Stomach (tissue), 9 donors: ENCODE data around the gene PSMC5. TPM values are rescaled to one million over a fixed set of nuclear protein-coding genes. Genes with fewer than 3 reads are reported as not detected.

ENCODE experiments used
- DNase-seq, 2 donors: peaks; one replicate each; pipeline versions ENCODE4 v3.0.0 to v3.0.0-alpha.2; 2013 to 2019
- H3K27ac ChIP-seq, 5 donors: fragments of 200-600 bp in 4 of 5; sonication (generic) in 4 of 5; one replicate each; pipeline ENCODE4 v1.5.1; 2013 to 2019; ENCODE audit warnings: mild to moderate bottlenecking in 1 of 5, moderate library complexity in 1 of 5
- H3K27me3 ChIP-seq, 3 donors: fragments of 200-600 bp; sonication (generic); one replicate each; pipeline ENCODE4 v1.5.1; 2017 to 2019; ENCODE audit warnings: mixed run types in 1 of 3
- H3K36me3 ChIP-seq, 4 donors: fragments of 200-600 bp; sonication (generic); 1 replicate in 3 of 4; 2 replicates in 1 of 4; pipeline ENCODE4 v1.5.1; 2016 to 2019
- H3K4me1 ChIP-seq, 4 donors: fragments of 200-600 bp; sonication (generic); one replicate each; pipeline ENCODE4 v1.5.1; 2016 to 2019
- H3K4me3 ChIP-seq, 4 donors: fragments of 200-600 bp; sonication (generic) in 3 of 4; one replicate each; pipeline ENCODE4 v1.5.1; 2016 to 2019; ENCODE audit warnings: mild to moderate bottlenecking in 1 of 4
- H3K9me3 ChIP-seq, 4 donors: fragments of 200-600 bp; sonication (generic); one replicate each; pipeline ENCODE4 v1.5.1; 2016 to 2019
- EP300 ChIP-seq: sonication (generic); formaldehyde crosslinking; IDR thresholded peaks from one replicate; pipeline ENCODE4 v1.6.1; 2017; ENCODE audit warnings: antibody characterized with exemption
- POLR2A ChIP-seq, 4 donors: fragments of 450-650 bp; IDR thresholded peaks; one replicate each; pipeline ENCODE4 v1.6.1; 2016; ENCODE audit warnings: antibody characterized with exemption in 4 of 4, control low read depth in 2 of 4, mild to moderate bottlenecking in 1 of 4, moderate library complexity in 1 of 4
- POLR2AphosphoS5 ChIP-seq, 3 donors: sonication (generic); formaldehyde crosslinking; IDR thresholded peaks; one replicate each; pipeline ENCODE4 v1.6.1; 2016; ENCODE audit warnings: antibody characterized with exemption in 3 of 3
- WGBS, 5 donors: extraction: QIAGEN DNeasy Blood & Tissue Kit in 3 of 5; methylation state at CpG; one replicate each; pipeline versions ENCODE4 v1.1.5 to v1.1.7; 2013 to 2018; 5-methylcytosine and 5-hydroxymethylcytosine counted together
- intact Hi-C: fragments of 100-400 bp; cut with DNase I; formaldehyde crosslinking; loops from one replicate; pipeline ENCODE4 v1.15.1; 2023; ENCODE audit warnings: low total_unique reads
- polyA plus RNA-seq, 3 donors: library from polyadenylated mRNA; stranded (reverse); fragments of 200-250 nt; gene quantifications; one replicate each; pipeline ENCODE4 v1.2.3, GENCODE V29; 2013
- total RNA-seq, 5 donors: library from RNA; depleted of rRNA; stranded (reverse); fragments of >200 nt; gene quantifications; one replicate each; pipeline versions ENCODE4 v1.1.0 to v1.2.3, GENCODE V29; 2014 to 2016
- TF ChIP-seq, protein P1 (sequence below), 7 experiments: fragments of 450-650 bp in 4 of 7; fragments of 200-600 bp in 3 of 7; sonication (generic) in 3 of 7; IDR thresholded peaks; one replicate each; pipeline ENCODE4 v1.5.1; 2016 to 2019; ENCODE audit warnings: antibody characterized with exemption in 7 of 7, control low read depth in 2 of 7, mild to moderate bottlenecking in 1 of 7
- donor health status: healthy with polysubstance abuse.
- donor health status: Bipolar disorder and iron deficiency.
- donor health status: healthy.

PSMC5 gene
- total and polyA plus RNA-seq, 8 donors: 19.2 to 211 (median 118) TPM

DNA sequence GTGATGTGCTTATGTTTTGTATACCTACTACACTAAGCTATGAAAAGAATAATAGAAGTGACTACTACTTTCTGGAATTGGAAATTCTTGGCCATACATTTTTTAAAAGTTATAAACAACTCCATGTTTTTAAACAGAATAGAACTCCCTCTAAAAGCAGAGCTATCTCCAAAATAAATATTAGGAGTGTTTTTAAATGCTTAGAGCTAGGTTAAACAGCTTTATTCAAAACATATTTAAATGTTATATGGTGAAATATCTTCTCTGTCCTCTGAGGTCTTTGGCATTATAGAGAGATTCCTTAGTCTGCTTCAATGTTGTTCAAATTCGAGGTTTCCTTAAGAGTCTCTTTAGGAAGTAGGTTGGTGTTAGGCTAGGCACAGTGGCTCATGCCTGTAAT is 22.9 kb upstream of the PSMC5 start:
- peaks cover 61 to 100% (median 99%) of the 10 kb centered on the region in 4 donors for H3K36me3 ChIP-seq
- no peaks in the 10 kb centered on the region for H3K9me3 ChIP-seq
- intact Hi-C loops: no loop called here
- H3K4me3 ChIP-seq: no peak overlapping the region
- TF ChIP-seq, protein P1, sequence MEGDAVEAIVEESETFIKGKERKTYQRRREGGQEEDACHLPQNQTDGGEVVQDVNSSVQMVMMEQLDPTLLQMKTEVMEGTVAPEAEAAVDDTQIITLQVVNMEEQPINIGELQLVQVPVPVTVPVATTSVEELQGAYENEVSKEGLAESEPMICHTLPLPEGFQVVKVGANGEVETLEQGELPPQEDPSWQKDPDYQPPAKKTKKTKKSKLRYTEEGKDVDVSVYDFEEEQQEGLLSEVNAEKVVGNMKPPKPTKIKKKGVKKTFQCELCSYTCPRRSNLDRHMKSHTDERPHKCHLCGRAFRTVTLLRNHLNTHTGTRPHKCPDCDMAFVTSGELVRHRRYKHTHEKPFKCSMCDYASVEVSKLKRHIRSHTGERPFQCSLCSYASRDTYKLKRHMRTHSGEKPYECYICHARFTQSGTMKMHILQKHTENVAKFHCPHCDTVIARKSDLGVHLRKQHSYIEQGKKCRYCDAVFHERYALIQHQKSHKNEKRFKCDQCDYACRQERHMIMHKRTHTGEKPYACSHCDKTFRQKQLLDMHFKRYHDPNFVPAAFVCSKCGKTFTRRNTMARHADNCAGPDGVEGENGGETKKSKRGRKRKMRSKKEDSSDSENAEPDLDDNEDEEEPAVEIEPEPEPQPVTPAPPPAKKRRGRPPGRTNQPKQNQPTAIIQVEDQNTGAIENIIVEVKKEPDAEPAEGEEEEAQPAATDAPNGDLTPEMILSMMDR (IDR thresholded peaks at IDR 0.05): no peak
- TF ChIP-seq POLR2A (IDR thresholded peaks at IDR 0.05) (no peak), EP300 (no peak), POLR2AphosphoS5 (IDR thresholded peaks at IDR 0.05) (no peak)
- WGBS, 5 donors: 80 to 95% (median 89%) methylated on average over 1 of the region's 1 CpG
- DNase-seq: no peak
- no peak overlapping the region for H3K27ac ChIP-seq
- no peaks in the 10 kb centered on the region for H3K27me3 ChIP-seq
- no peaks in the 10 kb centered on the region for H3K4me1 ChIP-seq

DNA sequence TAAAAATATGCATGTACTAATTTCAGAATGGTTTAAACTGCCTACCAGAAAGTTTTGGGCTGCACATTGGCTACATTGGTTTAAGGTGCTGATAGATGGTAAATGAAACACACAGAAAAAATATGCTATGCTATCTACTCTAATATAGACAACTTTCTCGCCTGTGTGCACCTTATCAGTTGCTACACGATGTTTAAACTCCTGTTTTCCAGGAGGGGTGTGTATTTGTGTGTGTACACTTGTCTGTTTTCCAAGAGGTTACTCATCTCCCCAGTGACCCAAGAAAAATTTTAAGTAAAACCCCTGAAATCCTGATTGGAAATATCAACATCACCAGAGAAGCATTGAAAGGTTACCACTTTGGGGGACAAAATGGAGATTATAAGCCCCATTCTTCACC is 21.6 kb upstream of the PSMC5 start:
- H3K27ac ChIP-seq: no peak overlapping the region
- no peak overlapping the region for H3K4me3 ChIP-seq
- no peaks in the 10 kb centered on the region for H3K9me3 ChIP-seq
- TF ChIP-seq, protein P1 (IDR thresholded peaks at IDR 0.05): no peak
- TF ChIP-seq EP300 (no peak), POLR2AphosphoS5 (IDR thresholded peaks at IDR 0.05) (no peak)
- peaks cover 60 to 100% (median 99%) of the 10 kb centered on the region in 4 donors for H3K36me3 ChIP-seq
- no peaks in the 10 kb centered on the region for H3K27me3 ChIP-seq
- 29 to 72% (median 48%) methylated on average over 2 of the region's 2 CpGs for WGBS, 5 donors
- H3K4me1 ChIP-seq: no peaks in the 10 kb centered on the region
- intact Hi-C loops: no loop called here
- DNase-seq: no peak

- 75 to 86% (median 82%) methylated on average over 9 of the region's 9 CpGs for WGBS, 5 donors
- Histone ChIP-seq H3K36me3 (peaks cover 78 to 100% (median 100%) of the 10 kb centered on the region in 4 donors), H3K27ac (no peak overlapping the region), H3K27me3 (no peaks in the 10 kb centered on the region), H3K4me1 (no peaks in the 10 kb centered on the region), H3K4me3 (no peak overlapping the region), H3K9me3 (no peaks in the 10 kb centered on the region)
- intact Hi-C loops: no loop called here
- DNase-seq: no peak
- TF ChIP-seq EP300: no peak
- TF ChIP-seq, protein P1 (IDR thresholded peaks at IDR 0.05): no peak
Observed at GRCh38 chr17:63809970-63810369, 17.3 kb upstream of the PSMC5 start.

GRCh38 chr17:63816123-63816522 is 11.1 kb upstream of the PSMC5 start:
- H3K36me3 ChIP-seq: peaks cover 92 to 100% (median 100%) of the 10 kb centered on the region in 4 donors
- 77 to 94% (median 82%) methylated on average over 2 of the region's 2 CpGs for WGBS, 5 donors
- DNase-seq: no peak
- peaks cover 0 to 14% (median 6%) of the 10 kb centered on the region in 4 donors for H3K4me1 ChIP-seq
- H3K27ac ChIP-seq: no peak overlapping the region
- TF ChIP-seq EP300: no peak
- TF ChIP-seq POLR2A (IDR thresholded peaks at IDR 0.05): no peak
- TF ChIP-seq POLR2AphosphoS5 (IDR thresholded peaks at IDR 0.05): no peak
- intact Hi-C loops: no loop called here
- no peak overlapping the region for H3K4me3 ChIP-seq
- H3K27me3 ChIP-seq: no peaks in the 10 kb centered on the region
- H3K9me3 ChIP-seq: no peaks in the 10 kb centered on the region

GRCh38 chr17:63816669-63817068 is 10.6 kb upstream of the PSMC5 start:
- no peak overlapping the region for H3K4me3 ChIP-seq
- DNase-seq: no peak
- intact Hi-C loops: no loop called here
- peaks cover 92 to 100% (median 100%) of the 10 kb centered on the region in 4 donors for H3K36me3 ChIP-seq
- WGBS, 5 donors: 87 to 92% (median 89%) methylated on average over 4 of the region's 4 CpGs
- TF ChIP-seq EP300 (no peak), POLR2A (IDR thresholded peaks at IDR 0.05) (no peak), POLR2AphosphoS5 (IDR thresholded peaks at IDR 0.05) (no peak)
- TF ChIP-seq, protein P1 (IDR thresholded peaks at IDR 0.05): no peak
- H3K9me3 ChIP-seq: no peaks in the 10 kb centered on the region
- no peak overlapping the region for H3K27ac ChIP-seq
- H3K4me1 ChIP-seq: peaks cover 0 to 14% (median 6%) of the 10 kb centered on the region in 4 donors
- H3K27me3 ChIP-seq: no peaks in the 10 kb centered on the region
